T-helper 17 cell (primary cell): ENCODE measurements around the gene ARHGAP22. TPM values are rescaled to one million over a fixed set of nuclear protein-coding genes. Genes with fewer than 3 reads are reported as not detected.

Source experiments
- ATAC-seq: fragments of 150-1000 bp; cut with Tn5 transposase; 2 replicates; pipeline ENCODE4 v1.10.0; 2021; ENCODE audit warnings: mild to moderate bottlenecking, moderate library complexity
- DNase-seq, 3 donors: peaks; one replicate each; pipeline versions ENCODE4 v3.0.0 to v3.0.0-alpha.2; 2020 to 2021
- H3K9me3 ChIP-seq: one replicate; pipeline ENCODE4 v1.7.0; 2013; ENCODE audit warnings: low read length, mild to moderate bottlenecking; ENCODE audit not compliant: control insufficient read depth, poor library complexity, severe bottlenecking
- H3K27ac Mint-ChIP-seq: one replicate; pipeline ENCODE4 v1.8.0; 2022; ENCODE audit warnings: mild to moderate bottlenecking, moderate library complexity, mixed read lengths
- H3K27me3 Mint-ChIP-seq: one replicate; pipeline ENCODE4 v1.8.0; 2022; ENCODE audit warnings: mixed read lengths
- H3K36me3 Mint-ChIP-seq: one replicate; pipeline ENCODE4 v1.8.0; 2022; ENCODE audit warnings: low read depth, mixed read lengths
- H3K4me1 Mint-ChIP-seq: one replicate; pipeline ENCODE4 v1.8.0; 2022; ENCODE audit warnings: mild to moderate bottlenecking, mixed read lengths
- H3K4me3 Mint-ChIP-seq: one replicate; pipeline ENCODE4 v1.8.0; 2022; ENCODE audit warnings: mild to moderate bottlenecking, moderate library complexity, mixed read lengths
- total RNA-seq, 4 donors: library from RNA in 2 of 4; stranded (reverse) in 2 of 4; gene quantifications; one replicate each; pipeline ENCODE4 v1.2.3 and lab custom pipeline; 2022 to 2026

ARHGAP22 gene
- total RNA-seq, 2 donors from 2014 or later, result 0.39 to 1.4 TPM

DNA sequence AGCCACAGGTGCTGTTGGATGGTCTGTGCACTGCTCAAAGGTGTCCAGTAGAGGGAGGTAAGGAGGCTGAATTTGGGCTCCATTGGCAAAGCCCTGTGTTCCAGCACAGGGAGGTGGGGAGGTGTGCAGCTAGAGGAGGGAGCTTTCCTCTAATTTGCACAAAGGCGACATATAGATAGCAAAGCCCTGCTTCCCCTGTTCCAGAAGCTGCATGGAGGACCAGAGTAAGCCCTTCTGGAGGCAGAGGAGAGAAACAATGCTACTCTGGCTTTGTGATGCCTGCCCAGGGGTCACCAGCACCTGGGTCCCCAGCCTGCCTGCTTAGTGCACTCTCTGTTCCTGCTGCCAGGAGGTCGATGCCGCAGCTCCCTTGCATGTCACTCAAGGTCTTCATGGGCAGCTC lies 3.4 kb upstream of the ARHGAP22 start:
- peaks cover 7% of the 10 kb centered on the region for H3K4me1 Mint-ChIP-seq
- ATAC-seq (peak; percentile 82), DNase-seq (no peak)
- H3K36me3 Mint-ChIP-seq, result peaks cover 2% of the 10 kb centered on the region
- no peak overlapping the region for H3K4me3 Mint-ChIP-seq
- H3K9me3 ChIP-seq, result no peaks in the 10 kb centered on the region
- peaks cover 71% of the 10 kb centered on the region for H3K27me3 Mint-ChIP-seq
- no peak overlapping the region for H3K27ac Mint-ChIP-seq

DNA sequence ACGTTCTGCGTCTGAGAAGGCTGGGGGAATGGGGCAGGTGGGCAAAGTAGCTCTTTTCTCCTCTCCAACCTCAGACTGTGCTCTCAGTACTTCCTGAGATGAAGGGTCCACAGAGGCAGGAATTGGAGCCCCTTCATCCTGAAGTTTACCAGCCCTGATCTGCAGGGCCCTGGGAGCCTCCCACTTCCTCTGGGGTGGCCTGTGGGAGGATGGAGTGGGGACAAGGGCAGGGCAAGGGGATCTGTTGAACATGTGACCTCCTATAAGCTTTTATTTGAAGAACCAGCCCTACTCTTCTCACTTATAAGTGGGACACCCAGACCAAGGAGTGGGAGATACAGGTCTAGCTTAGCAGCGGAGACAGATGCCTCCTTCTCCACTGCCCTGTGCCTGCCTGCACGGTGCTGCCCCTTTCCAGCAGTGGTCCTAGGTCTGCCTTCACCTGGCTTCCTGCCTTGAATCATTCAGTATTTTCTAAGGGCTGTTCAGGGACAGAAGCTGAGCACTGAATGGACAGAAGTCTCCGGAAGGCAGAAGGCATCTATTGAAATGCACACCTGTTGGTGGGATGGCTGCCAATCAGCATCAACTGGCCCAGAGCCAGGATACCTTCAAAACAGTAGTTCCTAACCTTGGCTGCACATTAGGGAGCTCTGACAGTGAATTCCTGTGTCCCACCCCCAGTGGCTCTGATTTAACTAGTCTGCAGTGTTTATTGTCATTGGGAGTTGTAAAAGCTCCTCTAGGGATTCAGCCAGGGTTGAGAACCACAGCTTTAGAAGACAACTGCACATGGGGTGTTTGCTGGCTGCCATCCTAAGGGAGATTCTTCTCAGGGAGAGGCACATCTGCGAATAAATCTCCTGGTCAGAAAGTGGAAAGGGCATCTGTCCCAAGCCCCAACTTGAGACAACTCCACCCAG lies 2.7 kb upstream of the ARHGAP22 start:
- DNase-seq (no peak), ATAC-seq (no peak)
- Mint-ChIP-seq H3K36me3 (peaks cover under 1% of the 10 kb centered on the region), H3K27me3 (peaks cover 67% of the 10 kb centered on the region), H3K4me1 (peaks cover 7% of the 10 kb centered on the region), H3K27ac (no peak overlapping the region), H3K4me3 (no peak overlapping the region)
- H3K9me3 ChIP-seq, result no peaks in the 10 kb centered on the region

- no peaks in the 10 kb centered on the region for H3K36me3 Mint-ChIP-seq
- H3K4me1 Mint-ChIP-seq, result peaks cover 7% of the 10 kb centered on the region
- no peaks in the 10 kb centered on the region for H3K9me3 ChIP-seq
- no peak for DNase-seq
- H3K27ac Mint-ChIP-seq, result no peak overlapping the region
- peak; percentile 28 for ATAC-seq
- H3K4me3 Mint-ChIP-seq, result no peak overlapping the region
- H3K27me3 Mint-ChIP-seq, result peaks cover 66% of the 10 kb centered on the region
Observed at GRCh38 chr10:48606530-48607355, 1.9 kb upstream of the ARHGAP22 start.

DNA sequence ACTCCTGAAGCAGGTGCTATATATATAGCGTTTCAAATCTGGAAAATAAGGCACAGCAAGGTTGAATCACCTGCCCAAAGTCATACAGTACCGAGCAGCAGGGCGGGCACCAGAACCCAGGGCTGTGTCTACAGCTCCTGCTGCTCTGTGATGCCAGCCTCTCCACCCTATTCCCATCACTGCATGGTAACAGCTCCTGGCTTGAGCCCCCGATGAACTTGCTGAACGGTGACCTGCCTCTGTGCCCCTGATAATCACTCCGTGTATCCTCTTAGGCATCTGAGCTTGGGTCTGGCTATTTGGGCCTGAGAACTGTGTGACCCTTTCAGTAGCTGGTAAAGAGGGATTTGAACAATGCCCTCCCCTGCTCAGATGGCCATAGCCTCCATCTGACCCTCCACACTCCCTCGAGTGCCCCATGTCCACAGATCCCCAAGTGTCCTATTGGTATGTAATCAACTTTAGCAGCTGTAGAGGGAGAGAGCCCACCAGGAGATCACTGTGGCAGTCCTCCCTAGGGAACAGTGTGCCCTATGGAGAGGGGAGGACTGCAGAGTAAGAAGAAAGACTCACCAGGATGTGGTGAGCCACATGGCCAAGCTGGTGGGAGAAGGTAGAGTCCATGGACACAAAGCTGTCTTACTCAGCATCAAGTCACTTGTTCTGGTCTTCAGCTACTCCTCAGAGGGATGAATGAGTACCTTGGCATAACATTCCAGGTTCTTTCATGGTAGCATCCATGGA lies 1.1 kb upstream of the ARHGAP22 start:
- DNase-seq (no peak), ATAC-seq (no peak)
- Mint-ChIP-seq H3K4me1 (peaks cover 7% of the 10 kb centered on the region), H3K27ac (no peak overlapping the region), H3K27me3 (peaks cover 64% of the 10 kb centered on the region), H3K4me3 (peak overlapping the region; percentile 5), H3K36me3 (no peaks in the 10 kb centered on the region)
- no peaks in the 10 kb centered on the region for H3K9me3 ChIP-seq

- DNase-seq (no peak), ATAC-seq (no peak)
- no peak overlapping the region for H3K27ac Mint-ChIP-seq
- H3K9me3 ChIP-seq, result no peaks in the 10 kb centered on the region
- H3K4me3 Mint-ChIP-seq, result no peak overlapping the region
- peaks cover 5% of the 10 kb centered on the region for H3K4me1 Mint-ChIP-seq
- no peaks in the 10 kb centered on the region for H3K36me3 Mint-ChIP-seq
- peaks cover 48% of the 10 kb centered on the region for H3K27me3 Mint-ChIP-seq
Observed at GRCh38 chr10:48604039-48604990, 558 bp downstream of the ARHGAP22 start.

GRCh38 chr10:48603421-48604038 lies 1.3 kb downstream of the ARHGAP22 start:
- H3K27me3 Mint-ChIP-seq, result peaks cover 51% of the 10 kb centered on the region
- ATAC-seq, result no peak

GRCh38 chr10:48602401-48603135 lies 2.3 kb downstream of the ARHGAP22 start:
- H3K4me3 Mint-ChIP-seq, result no peak overlapping the region
- peaks cover 47% of the 10 kb centered on the region for H3K27me3 Mint-ChIP-seq
- H3K27ac Mint-ChIP-seq, result no peak overlapping the region

More at GRCh38 chr10:48603421-48604038, 1.3 kb downstream of the ARHGAP22 start:
- Mint-ChIP-seq H3K4me1 (peaks cover 5% of the 10 kb centered on the region), H3K27ac (no peak overlapping the region), H3K4me3 (no peak overlapping the region), H3K36me3 (no peaks in the 10 kb centered on the region)
- no peak for DNase-seq
- H3K9me3 ChIP-seq, result no peaks in the 10 kb centered on the region

DNA sequence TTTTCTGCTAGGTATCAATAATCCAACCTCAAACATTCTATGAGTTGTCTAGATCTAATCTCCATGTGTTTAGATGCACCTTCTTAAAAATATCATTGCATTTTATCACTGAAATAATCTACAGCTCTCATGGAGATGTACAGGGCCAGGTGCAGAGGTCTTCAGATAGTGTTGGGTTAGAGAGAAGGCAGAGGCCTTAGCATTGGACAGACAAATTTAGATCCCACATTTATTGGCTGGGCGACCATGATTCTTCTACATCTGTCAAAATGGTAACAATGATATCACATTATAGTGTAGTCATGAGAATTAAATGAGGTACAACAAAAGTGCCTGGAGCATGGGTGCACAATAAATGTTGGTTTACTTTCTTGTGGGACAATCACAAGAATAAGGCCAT lies 3.1 kb downstream of the ARHGAP22 start:
- Mint-ChIP-seq H3K4me3 (no peak overlapping the region), H3K36me3 (no peaks in the 10 kb centered on the region), H3K27me3 (peaks cover 39% of the 10 kb centered on the region), H3K4me1 (peaks cover 5% of the 10 kb centered on the region), H3K27ac (no peak overlapping the region)
- no peak for DNase-seq
- no peaks in the 10 kb centered on the region for H3K9me3 ChIP-seq
- no peak for ATAC-seq

More at GRCh38 chr10:48602401-48603135, 2.3 kb downstream of the ARHGAP22 start:
- no peaks in the 10 kb centered on the region for H3K36me3 Mint-ChIP-seq
- H3K4me1 Mint-ChIP-seq, result peaks cover 5% of the 10 kb centered on the region
- no peak for DNase-seq
- no peaks in the 10 kb centered on the region for H3K9me3 ChIP-seq
- no peak for ATAC-seq

DNA sequence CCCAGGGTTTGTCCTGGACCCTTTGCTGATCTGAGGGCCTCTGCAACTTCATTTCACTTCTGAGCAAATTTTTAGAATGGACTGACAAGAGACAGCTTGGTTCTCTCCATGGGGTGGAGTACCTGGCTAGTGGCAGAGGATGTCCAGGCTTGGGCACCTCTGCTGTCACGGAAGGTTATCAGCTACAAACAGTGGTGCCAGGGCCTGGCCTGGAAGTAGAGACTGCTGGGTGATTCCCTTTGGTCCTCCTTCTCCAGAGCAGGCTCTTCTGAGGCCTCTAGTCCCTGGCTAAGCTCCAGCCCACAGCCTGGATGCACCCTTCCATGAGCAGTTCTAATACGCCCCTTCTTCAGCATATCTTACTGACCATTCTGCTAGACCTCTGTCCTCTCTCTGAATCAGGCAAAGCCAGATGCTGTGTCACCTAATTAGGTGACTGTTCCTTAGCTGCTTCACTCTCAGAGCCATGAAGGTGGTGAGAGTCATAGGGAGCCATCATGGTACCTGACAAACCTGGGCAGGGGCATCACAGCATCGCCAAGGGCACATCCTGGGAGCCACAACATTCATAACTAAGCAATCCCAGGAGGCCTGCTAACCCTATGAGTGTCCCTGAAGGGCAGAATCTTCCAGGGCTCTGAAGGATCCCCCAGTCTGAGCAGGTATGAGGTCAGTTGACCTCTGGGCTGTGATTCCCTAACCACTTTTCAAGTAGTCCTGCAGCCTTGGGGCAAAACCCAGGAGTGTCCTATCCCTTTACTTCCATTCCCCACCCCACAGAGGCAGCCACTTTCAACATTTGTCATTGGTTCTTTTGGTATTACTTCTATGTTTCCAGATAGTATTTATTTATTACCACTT lies 4.0 kb downstream of the ARHGAP22 start:
- peaks cover 30% of the 10 kb centered on the region for H3K27me3 Mint-ChIP-seq
- H3K36me3 Mint-ChIP-seq, result no peaks in the 10 kb centered on the region
- no peaks in the 10 kb centered on the region for H3K9me3 ChIP-seq
- DNase-seq (no peak), ATAC-seq (no peak)
- H3K27ac Mint-ChIP-seq, result no peak overlapping the region
- no peak overlapping the region for H3K4me3 Mint-ChIP-seq
- H3K4me1 Mint-ChIP-seq, result peaks cover 3% of the 10 kb centered on the region

- H3K27me3 Mint-ChIP-seq, result peaks cover 27% of the 10 kb centered on the region
- no peaks in the 10 kb centered on the region for H3K4me1 Mint-ChIP-seq
- H3K36me3 Mint-ChIP-seq, result no peaks in the 10 kb centered on the region
- DNase-seq (no peak), ATAC-seq (no peak)
- H3K4me3 Mint-ChIP-seq, result no peak overlapping the region
- H3K27ac Mint-ChIP-seq, result no peak overlapping the region
- no peaks in the 10 kb centered on the region for H3K9me3 ChIP-seq
Observed at GRCh38 chr10:48599830-48600134, 5.1 kb downstream of the ARHGAP22 start.
